KOPT-K1 (cell line): ENCODE results near the gene EPHA4.

Source experiments
- H3K27ac ChIP-seq: fragments of 200-600 bp; sonication (generic); 2 replicates; pipeline ENCODE4 v1.5.1; 2016; ENCODE audit warnings: antibody characterized with exemption, mild to moderate bottlenecking, low read depth, low read length; ENCODE audit not compliant: poor library complexity, severe bottlenecking
- H3K36me3 ChIP-seq: fragments of 200-600 bp; sonication (generic); 2 replicates; pipeline ENCODE4 v1.5.1; 2017; ENCODE audit warnings: antibody characterized with exemption, mild to moderate bottlenecking, low read length, moderate library complexity; ENCODE audit not compliant: insufficient read depth
- H3K9me3 ChIP-seq: fragments of 200-600 bp; sonication (generic); 2 replicates; pipeline ENCODE4 v1.5.1; 2017; ENCODE audit warnings: antibody characterized with exemption, low read length, mild to moderate bottlenecking; ENCODE audit not compliant: insufficient read depth, poor library complexity, severe bottlenecking

The EPHA4 gene

GRCh38 chr2:221572219-221572820 lies at the start of gene EPHA4:
Gene EPHA4 (minus strand): TSS chr2:221572304. CDS start chr2:221572248, 56 bp downstream.
- no peak within 1 kb of the TSS for H3K27ac ChIP-seq
- H3K9me3 ChIP-seq, result no peaks in the 10 kb centered on the region
- no peaks in the 10 kb centered on the region for H3K36me3 ChIP-seq

- Histone ChIP-seq H3K27ac (no peak overlapping the region), H3K36me3 (no peaks in the 10 kb centered on the region), H3K9me3 (no peaks in the 10 kb centered on the region)
These were observed 45.9 kb upstream of the EPHA4 start for GRCh38 chr2:221618007-221618406.

GRCh38 chr2:221616561-221616960 lies 44.5 kb upstream of the EPHA4 start:
- Histone ChIP-seq H3K36me3 (no peaks in the 10 kb centered on the region), H3K9me3 (no peaks in the 10 kb centered on the region), H3K27ac (no peak overlapping the region)

- Histone ChIP-seq H3K9me3 (no peaks in the 10 kb centered on the region), H3K27ac (no peak overlapping the region), H3K36me3 (no peaks in the 10 kb centered on the region)
These were observed 42.2 kb upstream of the EPHA4 start for GRCh38 chr2:221614274-221614673.

- no peaks in the 10 kb centered on the region for H3K9me3 ChIP-seq
These were observed 40.7 kb upstream of the EPHA4 start for GRCh38 chr2:221612800-221613199.

GRCh38 chr2:221612161-221612560 lies 40.1 kb upstream of the EPHA4 start:
- Histone ChIP-seq H3K27ac (no peak overlapping the region), H3K36me3 (no peaks in the 10 kb centered on the region), H3K9me3 (no peaks in the 10 kb centered on the region)

More at GRCh38 chr2:221612800-221613199, 40.7 kb upstream of the EPHA4 start:
- Histone ChIP-seq H3K36me3 (no peaks in the 10 kb centered on the region), H3K27ac (no peak overlapping the region)

- Histone ChIP-seq H3K36me3 (no peaks in the 10 kb centered on the region), H3K27ac (no peak overlapping the region), H3K9me3 (no peaks in the 10 kb centered on the region)
These were observed 38.6 kb upstream of the EPHA4 start for GRCh38 chr2:221610675-221611074.

GRCh38 chr2:221610255-221610654 lies 38.2 kb upstream of the EPHA4 start:
- no peaks in the 10 kb centered on the region for H3K36me3 ChIP-seq
- H3K27ac ChIP-seq, result no peak overlapping the region
- no peaks in the 10 kb centered on the region for H3K9me3 ChIP-seq

- no peak overlapping the region for H3K27ac ChIP-seq
- H3K36me3 ChIP-seq, result no peaks in the 10 kb centered on the region
- no peaks in the 10 kb centered on the region for H3K9me3 ChIP-seq
These were observed 36.3 kb upstream of the EPHA4 start for GRCh38 chr2:221608442-221608841.

- H3K36me3 ChIP-seq, result no peaks in the 10 kb centered on the region
- H3K27ac ChIP-seq, result no peak overlapping the region
- no peaks in the 10 kb centered on the region for H3K9me3 ChIP-seq
These were observed 34.3 kb upstream of the EPHA4 start for GRCh38 chr2:221606424-221606823.

- H3K9me3 ChIP-seq, result no peaks in the 10 kb centered on the region
- H3K27ac ChIP-seq, result no peak overlapping the region
- no peaks in the 10 kb centered on the region for H3K36me3 ChIP-seq
These were observed 33.7 kb upstream of the EPHA4 start for GRCh38 chr2:221605751-221606240.

- Histone ChIP-seq H3K27ac (no peak overlapping the region), H3K36me3 (no peaks in the 10 kb centered on the region), H3K9me3 (no peaks in the 10 kb centered on the region)
These were observed 30.8 kb upstream of the EPHA4 start for GRCh38 chr2:221602938-221603337.

- H3K36me3 ChIP-seq, result no peaks in the 10 kb centered on the region
- H3K9me3 ChIP-seq, result no peaks in the 10 kb centered on the region
- no peak overlapping the region for H3K27ac ChIP-seq
These were observed 29.3 kb upstream of the EPHA4 start for GRCh38 chr2:221601376-221601775.

- H3K9me3 ChIP-seq, result no peaks in the 10 kb centered on the region
- H3K36me3 ChIP-seq, result no peaks in the 10 kb centered on the region
These were observed 28.3 kb upstream of the EPHA4 start for GRCh38 chr2:221600388-221600787.

GRCh38 chr2:221596192-221596591 lies 24.1 kb upstream of the EPHA4 start:
- Histone ChIP-seq H3K9me3 (no peaks in the 10 kb centered on the region), H3K27ac (no peak overlapping the region), H3K36me3 (no peaks in the 10 kb centered on the region)

More at GRCh38 chr2:221600388-221600787, 28.3 kb upstream of the EPHA4 start:
- H3K27ac ChIP-seq, result no peak overlapping the region

- no peaks in the 10 kb centered on the region for H3K9me3 ChIP-seq
- H3K27ac ChIP-seq, result no peak overlapping the region
- H3K36me3 ChIP-seq, result no peaks in the 10 kb centered on the region
These were observed 18.8 kb upstream of the EPHA4 start for GRCh38 chr2:221590861-221591365.
